ENCODE data around the gene OR6M1.

OR6M1 gene

GRCh38 chr11:123783536-123783935 is 22.6 kb downstream of the OR6M1 start:
- DNase-seq = no peak
- in situ Hi-C loops (cut with MboI; ENCODE audit: low pct_unique_long_range_greater_than_20kb, low sequenced_read_pairs) = no loop called here

- in situ Hi-C loops (cut with MboI; ENCODE audit: low pct_unique_long_range_greater_than_20kb, low sequenced_read_pairs) = no loop called here
- DNase-seq = no peak
Observed at GRCh38 chr11:123778511-123778910, 27.6 kb downstream of the OR6M1 start.

- in situ Hi-C loops (cut with MboI; ENCODE audit: low pct_unique_long_range_greater_than_20kb, low sequenced_read_pairs) = no loop called here
- DNase-seq = no peak
Observed at GRCh38 chr11:123775715-123776549, 30.2 kb downstream of the OR6M1 start.

GRCh38 chr11:123775289-123775688 is 30.9 kb downstream of the OR6M1 start:
- DNase-seq = no peak
- in situ Hi-C loops (cut with MboI; ENCODE audit: low pct_unique_long_range_greater_than_20kb, low sequenced_read_pairs) = no loop called here

GRCh38 chr11:123773959-123774358 is 32.2 kb downstream of the OR6M1 start:
- no peak for DNase-seq
- in situ Hi-C loops (cut with MboI; ENCODE audit: low pct_unique_long_range_greater_than_20kb, low sequenced_read_pairs) = no loop called here

- in situ Hi-C loops (cut with MboI; ENCODE audit: low pct_unique_long_range_greater_than_20kb, low sequenced_read_pairs) = no loop called here
Observed at GRCh38 chr11:123773026-123773425, 33.1 kb downstream of the OR6M1 start.

GRCh38 chr11:123771664-123772063 is 34.5 kb downstream of the OR6M1 start:
- no peak for DNase-seq
- in situ Hi-C loops (cut with MboI; ENCODE audit: low pct_unique_long_range_greater_than_20kb, low sequenced_read_pairs) = no loop called here

More at GRCh38 chr11:123773026-123773425, 33.1 kb downstream of the OR6M1 start:
- no peak for DNase-seq

- in situ Hi-C loops (cut with MboI; ENCODE audit: low pct_unique_long_range_greater_than_20kb, low sequenced_read_pairs) = no loop called here
- no peak for DNase-seq
Observed at GRCh38 chr11:123770712-123771111, 35.4 kb downstream of the OR6M1 start.

GRCh38 chr11:123765601-123766000 is 40.5 kb downstream of the OR6M1 start:
- no peak for DNase-seq
- in situ Hi-C loops (cut with MboI; ENCODE audit: low pct_unique_long_range_greater_than_20kb, low sequenced_read_pairs) = no loop called here

GRCh38 chr11:123762422-123762821 is 43.7 kb downstream of the OR6M1 start:
- no peak for DNase-seq
- in situ Hi-C loops (cut with MboI; ENCODE audit: low pct_unique_long_range_greater_than_20kb, low sequenced_read_pairs) = no loop called here

- DNase-seq = no peak
- in situ Hi-C loops (cut with MboI; ENCODE audit: low pct_unique_long_range_greater_than_20kb, low sequenced_read_pairs) = no loop called here
Observed at GRCh38 chr11:123760894-123761293, 45.3 kb downstream of the OR6M1 start.

GRCh38 chr11:123757976-123758375 is 48.2 kb downstream of the OR6M1 start:
- in situ Hi-C loops (cut with MboI; ENCODE audit: low pct_unique_long_range_greater_than_20kb, low sequenced_read_pairs) = no loop called here
- no peak for DNase-seq

- DNase-seq = no peak
- in situ Hi-C loops (cut with MboI; ENCODE audit: low pct_unique_long_range_greater_than_20kb, low sequenced_read_pairs) = no loop called here
Observed at GRCh38 chr11:123755813-123756212, 50.3 kb downstream of the OR6M1 start.

All from KBM-7 (cell line).